PC-3 (cell line): ENCODE measurements around the gene FANCG.

Source experiments
- CTCF ChIP-seq: fragments of 300-600 bp; sonication (generic); conservative IDR thresholded peaks from 2 replicates; pipeline ENCODE4 v1.5.1; 2017; ENCODE audit warnings: antibody characterized with exemption, low read depth, mild to moderate bottlenecking, low read length
- EZH2 ChIP-seq: fragments of 300-600 bp; sonication (generic); IDR thresholded peaks from one replicate; pipeline ENCODE4 v1.6.1; 2017; ENCODE audit warnings: antibody characterized with exemption, mild to moderate bottlenecking, low read length; ENCODE audit not compliant: unreplicated experiment

GRCh38 chr9:35078066-35078465, 1.7 kb downstream of the FANCG start:
- TF ChIP-seq CTCF, result no peak
- no peak for TF ChIP-seq EZH2
